ENCODE measurements around the gene MISP3.

MISP3 gene

DNA sequence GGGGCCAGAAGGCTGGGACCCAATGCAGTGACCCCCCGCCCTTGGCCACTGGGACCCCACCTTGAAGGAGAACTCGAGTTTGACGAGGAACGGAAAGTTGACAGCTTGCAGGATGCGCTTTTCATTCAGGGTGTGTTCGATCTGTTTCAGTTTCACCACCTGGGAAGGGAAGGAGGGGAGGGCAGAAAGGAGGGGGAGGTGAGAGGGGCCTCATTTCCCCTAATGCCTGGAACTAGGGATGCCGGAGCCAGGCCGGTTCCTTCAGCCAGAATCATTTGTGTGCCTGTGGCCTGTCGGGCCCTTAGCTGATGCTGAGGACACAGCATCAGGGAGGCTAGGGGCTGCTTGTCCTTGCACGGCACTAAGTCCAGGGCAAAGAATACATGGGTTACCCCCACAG, 30.2 kb downstream of the MISP3 start:
- DNase-seq (ENCODE audit: low spot score), result no peak

GRCh38 chr19:14103310-14103709, 30.7 kb downstream of the MISP3 start:
- no peak for DNase-seq (ENCODE audit: low spot score)

GRCh38 chr19:14105680-14106079, 33.1 kb downstream of the MISP3 start:
- no peak for DNase-seq (ENCODE audit: low spot score)

DNA sequence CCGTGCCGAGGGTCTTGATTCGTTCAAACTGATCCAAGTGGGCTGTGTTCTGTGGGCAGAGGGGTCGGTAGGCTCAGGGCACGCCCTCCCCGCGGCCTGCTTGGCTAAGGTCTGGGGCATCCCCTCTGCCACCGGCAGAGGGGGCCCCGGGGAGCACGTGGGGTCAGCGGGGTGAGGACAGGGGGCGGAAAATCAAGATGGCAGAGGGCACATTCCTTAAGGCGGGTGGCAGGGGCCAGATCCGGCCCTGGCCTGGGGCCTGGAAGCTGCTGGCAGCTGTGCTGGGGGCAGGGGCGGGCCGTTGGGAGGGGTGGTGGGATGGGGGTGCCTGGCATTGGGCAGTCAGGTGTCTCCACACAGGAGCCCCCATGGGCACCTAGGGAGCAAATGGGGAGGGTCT, 34.3 kb downstream of the MISP3 start:
- DNase-seq (ENCODE audit: low spot score), result no peak

DNA sequence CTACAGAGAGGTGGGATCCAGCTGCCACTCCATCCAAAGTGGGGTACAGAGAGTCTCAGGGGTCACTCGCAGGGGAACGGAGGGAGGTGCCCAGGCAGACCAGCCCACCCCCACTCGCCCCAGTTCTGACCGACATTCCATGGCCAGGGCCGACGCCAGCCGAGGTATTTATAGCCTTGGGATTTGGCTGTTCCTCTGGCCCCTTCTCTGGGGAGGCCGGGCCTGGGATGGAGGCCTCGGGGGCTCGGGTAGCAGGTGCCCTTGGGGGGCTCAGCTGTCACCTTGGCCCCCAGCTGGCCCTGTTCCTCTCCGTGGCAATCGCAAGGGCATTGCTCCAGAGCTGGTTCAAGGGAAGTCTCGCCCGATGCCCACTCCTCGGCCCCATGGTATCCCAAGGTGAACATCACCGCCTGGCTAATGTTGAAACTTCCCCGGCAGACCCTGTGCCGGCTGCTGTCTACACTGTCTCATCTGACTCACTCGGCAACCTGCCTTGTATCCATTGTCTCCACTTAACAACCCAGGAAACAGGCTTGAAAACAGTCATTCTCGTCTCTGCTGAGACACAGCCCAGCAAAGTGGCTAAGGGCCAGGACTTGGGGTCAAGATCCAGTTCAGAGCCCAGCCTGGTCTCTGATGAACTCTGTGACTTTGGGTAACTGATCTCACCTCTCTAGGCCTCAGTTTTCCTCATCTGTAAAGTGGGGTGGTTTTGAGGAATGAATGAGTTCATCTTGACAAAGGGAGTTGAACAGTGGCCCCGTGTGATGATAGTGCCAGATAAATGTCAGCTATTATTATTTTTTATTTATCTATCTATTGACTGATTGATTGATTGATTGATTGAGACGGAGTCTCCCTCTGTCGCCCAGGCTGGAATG, 35.2 kb downstream of the MISP3 start:
- peak; percentile 77 for DNase-seq (ENCODE audit: low spot score)

GRCh38 chr19:14110650-14111049, 38.1 kb downstream of the MISP3 start:
- DNase-seq (ENCODE audit: low spot score), result no peak

GRCh38 chr19:14111486-14111885, 38.9 kb downstream of the MISP3 start:
- DNase-seq (ENCODE audit: low spot score), result no peak

DNA sequence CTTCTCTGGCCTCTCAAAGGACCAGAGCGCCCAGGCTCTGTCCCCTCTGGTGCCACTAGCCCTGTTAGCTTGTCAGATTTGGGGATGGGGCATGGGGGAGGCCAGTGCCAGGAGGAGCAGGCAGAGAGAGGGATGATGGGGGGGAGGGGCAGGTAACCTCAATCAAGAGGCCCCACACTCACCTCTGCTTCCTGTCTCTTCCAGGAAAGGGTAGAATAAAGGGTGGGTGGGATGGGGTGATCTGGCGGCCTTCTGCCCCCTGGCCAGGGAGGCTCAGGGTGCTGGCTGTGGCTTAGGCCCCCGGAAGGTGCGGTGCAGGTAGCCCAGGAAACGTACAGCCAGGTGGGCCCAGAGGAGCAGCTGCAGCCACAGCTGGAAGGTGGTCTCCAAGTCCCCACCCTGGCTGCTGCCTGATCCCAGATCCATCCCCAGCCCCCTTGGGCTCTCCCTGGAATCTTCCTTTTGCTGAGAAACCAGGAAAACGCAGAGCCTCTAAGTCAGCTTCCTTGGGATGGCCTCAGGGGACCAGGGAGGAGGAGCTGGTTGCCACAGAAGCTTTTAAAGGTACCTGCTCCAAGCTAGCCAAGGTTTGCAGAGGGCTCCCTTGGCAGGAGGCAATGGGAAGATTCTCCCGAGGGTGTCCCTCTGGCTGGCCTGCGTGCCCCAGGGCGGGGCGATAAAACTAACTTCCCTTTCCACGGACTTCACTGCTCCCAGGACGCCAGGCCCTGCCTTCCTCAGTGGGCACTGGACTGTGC, 39.6 kb downstream of the MISP3 start:
- DNase-seq (ENCODE audit: low spot score), result no peak

DNA sequence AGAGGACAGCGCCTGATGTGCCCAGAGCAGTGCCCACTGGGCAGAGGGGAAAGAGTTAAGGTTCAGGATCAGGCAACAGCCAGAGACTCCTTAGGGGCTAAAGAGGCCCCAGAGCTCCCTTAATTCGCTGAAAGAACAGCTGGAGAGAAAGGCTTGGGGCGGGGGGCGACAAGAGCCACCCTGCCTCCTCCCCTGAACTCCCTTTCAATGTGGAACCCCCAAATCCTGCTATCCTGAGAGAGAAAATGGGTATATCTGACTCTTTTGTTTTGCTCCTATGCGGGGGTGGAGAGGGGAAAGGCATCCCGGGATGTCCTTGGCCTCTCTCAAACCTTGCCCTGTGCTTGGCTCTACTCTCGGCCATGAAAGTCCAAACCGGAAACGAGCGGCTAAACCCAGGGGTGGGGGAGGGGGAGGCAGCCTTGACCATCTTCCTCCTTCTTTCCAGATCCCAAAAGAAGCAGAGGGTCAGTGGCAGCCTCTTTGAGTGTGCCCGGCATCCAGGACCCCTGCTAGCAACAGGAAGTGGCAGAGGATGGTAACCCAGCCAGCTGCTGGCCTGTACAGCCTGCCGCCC, 40.3 kb downstream of the MISP3 start:
- peak; percentile 51 for DNase-seq (ENCODE audit: low spot score)

GRCh38 chr19:14113762-14114414, 41.3 kb downstream of the MISP3 start:
- no peak for DNase-seq (ENCODE audit: low spot score)

GRCh38 chr19:14114439-14114838, 41.9 kb downstream of the MISP3 start:
- DNase-seq (ENCODE audit: low spot score), result no peak

DNA sequence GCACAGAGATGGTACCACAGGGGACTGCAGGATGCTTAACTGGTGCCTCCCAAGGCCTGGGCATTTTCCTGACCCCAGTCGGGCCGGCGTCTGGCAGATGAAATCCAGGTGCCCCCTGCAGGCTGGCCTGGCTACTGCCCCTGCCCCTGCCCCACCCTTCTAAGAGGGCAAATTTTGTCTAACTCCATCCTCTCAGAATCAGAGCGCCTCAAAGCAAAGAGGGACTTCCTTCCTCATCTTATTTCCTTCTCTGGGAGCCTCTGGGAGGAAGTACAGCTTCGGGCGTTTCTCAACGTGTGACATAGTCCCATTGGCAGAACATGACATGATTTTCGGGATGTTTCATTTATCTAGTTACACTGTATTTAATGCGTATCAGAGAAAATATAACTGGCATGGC, 42.3 kb downstream of the MISP3 start:
- DNase-seq (ENCODE audit: low spot score), result peak; percentile 41

GRCh38 chr19:14115756-14116155, 43.2 kb downstream of the MISP3 start:
- no peak for DNase-seq (ENCODE audit: low spot score)

DNA sequence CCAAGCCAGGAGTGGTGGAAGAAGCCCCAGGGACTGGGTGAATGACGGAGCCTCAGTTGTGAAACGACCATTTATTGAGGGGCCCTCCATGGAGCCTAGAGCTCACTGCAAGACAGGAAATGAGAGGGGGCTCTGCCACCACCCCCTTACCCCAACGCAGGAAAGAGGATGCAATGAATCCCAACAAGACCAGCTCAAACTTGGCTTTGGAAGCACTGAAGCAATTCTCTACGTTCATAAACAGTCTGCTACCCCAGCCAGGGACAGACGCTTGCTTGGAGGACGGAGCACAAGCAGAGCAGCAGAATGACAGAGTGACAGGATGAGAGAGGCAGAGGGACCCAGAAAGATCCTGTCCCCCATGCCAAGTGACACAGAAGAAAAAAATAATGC, 43.9 kb downstream of the MISP3 start:
- no peak for DNase-seq (ENCODE audit: low spot score)

- DNase-seq (ENCODE audit: low spot score), result no peak
Observed at GRCh38 chr19:14116918-14117578, 44.5 kb downstream of the MISP3 start.

DNA sequence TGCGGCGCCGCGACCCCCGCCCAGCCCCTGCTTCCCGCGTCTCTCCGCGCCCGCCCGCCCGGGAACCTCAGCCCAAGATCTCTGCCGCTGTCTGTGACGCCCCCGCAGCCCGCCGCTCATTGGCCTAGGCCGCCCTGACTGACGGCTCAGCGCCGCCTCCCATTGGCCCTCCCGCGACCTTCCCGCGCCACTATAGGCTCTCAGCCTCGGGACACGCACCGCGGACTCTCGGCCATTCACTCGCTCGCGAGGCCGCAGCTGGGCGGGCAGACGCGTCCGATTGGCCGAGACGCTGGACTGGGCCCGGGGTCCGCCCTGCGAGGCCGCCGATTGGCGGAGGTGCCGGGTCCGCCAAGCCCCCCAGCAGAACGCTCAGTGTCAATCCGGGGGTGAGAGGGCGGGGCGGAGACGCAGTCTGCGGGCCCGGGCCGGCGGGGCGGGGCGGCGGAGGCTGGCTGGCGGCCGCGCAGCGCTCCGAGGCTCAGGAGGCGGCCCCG, 45.1 kb downstream of the MISP3 start, which contains the start of gene PRKACA:
Gene PRKACA, minus strand, starts transcription at position 95 of the 497 bp plus-strand sequence. CDS start 215 bp downstream, outside the sequence.
- peak; percentile 100 for DNase-seq (ENCODE audit: low spot score)

- peak; percentile 64 for DNase-seq (ENCODE audit: low spot score)
Observed at GRCh38 chr19:14118165-14119051, 45.8 kb downstream of the MISP3 start.

DNA sequence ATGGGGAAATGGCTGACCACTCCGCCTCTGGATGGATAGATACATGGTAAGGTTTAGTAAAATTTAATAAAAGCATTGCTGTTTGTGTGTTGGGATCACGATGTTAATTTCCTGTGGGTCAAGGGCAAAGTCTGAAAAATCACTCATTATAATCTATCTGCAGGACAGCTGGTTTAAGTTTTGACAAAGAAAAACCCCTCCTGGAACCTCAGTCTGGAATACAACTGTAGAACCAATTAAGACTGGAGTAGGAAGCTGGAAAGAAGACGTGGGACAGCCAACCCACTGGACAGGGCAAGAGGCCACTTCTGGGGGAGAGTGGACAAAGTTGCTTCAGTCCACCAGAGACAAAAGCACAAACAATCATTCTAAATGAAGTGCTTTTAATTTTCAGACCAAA, 46.6 kb downstream of the MISP3 start:
- no peak for DNase-seq (ENCODE audit: low spot score)

DNA sequence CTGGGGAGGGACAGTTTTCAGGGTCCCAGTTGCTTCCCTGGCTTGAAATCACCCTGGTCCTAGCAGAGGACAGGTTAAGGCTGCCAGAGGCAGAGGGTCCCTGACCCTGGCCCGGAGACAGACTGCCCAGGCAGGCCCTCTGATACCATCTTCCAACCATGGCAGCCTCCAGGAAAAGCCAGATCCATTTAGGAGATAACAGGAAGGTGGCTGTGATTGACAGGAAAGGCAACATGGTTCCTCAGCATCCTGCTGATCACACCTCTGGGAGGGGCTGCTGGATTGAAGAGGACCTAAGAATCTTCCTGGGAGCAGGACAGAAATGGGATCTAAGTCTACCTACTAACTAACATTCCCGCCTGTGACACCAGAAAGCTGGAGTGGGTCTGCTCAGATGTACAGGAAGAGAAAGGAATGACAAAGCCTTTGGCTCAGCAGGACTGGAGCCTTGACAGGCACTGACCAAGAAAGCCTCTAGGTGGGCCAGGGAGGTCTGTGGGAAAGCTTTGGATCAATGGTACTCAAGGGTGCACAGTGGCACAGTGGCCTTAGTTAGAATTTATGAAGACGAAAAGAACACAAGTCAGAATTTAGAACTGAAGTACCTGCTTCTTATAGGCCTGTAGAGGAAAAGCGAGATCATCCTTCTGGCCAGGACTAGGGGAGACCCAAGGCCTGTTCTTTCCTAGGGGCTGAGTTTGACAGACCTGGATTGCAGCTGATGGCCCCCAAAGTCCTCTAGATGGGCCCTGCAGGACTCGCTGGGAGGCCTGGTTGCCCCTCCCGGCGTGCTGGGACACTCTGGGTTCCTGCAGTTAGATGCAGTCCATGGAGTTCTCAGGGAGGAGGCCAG, 47.3 kb downstream of the MISP3 start:
- DNase-seq (ENCODE audit: low spot score), result no peak

DNA sequence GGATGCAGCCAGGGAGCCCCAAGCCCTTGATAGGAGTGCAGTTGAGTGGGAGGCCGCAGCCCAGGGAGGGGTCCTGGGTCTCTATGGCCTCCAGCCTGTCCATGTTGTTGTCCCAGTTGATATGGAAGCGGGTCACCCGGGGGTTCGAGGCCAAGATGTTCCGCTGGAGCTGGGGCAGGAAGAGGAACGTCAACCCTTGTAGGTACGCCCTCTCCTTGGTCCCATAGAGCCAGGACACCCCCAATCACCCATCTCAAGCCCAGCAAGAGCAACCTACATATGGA, 47.9 kb downstream of the MISP3 start:
- DNase-seq (ENCODE audit: low spot score), result no peak

All from AG08396 (cell line).